Heart left ventricle (tissue), 13 donors: ENCODE results near the gene IL2RA.

Experiments
- POLR2A ChIP-seq, 2 donors: fragments of 450-650 bp; IDR thresholded peaks; one replicate each; pipeline ENCODE4 v1.6.1; 2017; ENCODE audit warnings: antibody characterized with exemption in 2 of 2, mild to moderate bottlenecking in 2 of 2, moderate library complexity in 2 of 2
- TF ChIP-seq, protein P1 (sequence below), 12 donors: fragments of 200-600 bp; sonication (generic) in 4 of 12; IDR thresholded peaks; one replicate each; pipeline versions ENCODE4 v1.5.0 to v1.8.0; 2018 to 2022; ENCODE audit warnings: antibody characterized with exemption in 12 of 12, mild to moderate bottlenecking in 5 of 12
- donor health status: ischemic (EF 13 %, LVEDD 7.1; RV severe dilation, severe dysfunction).
- donor health status: DM: no; HTN: yes; CAD: no.
- donor health status: DM: no; HTN: no; CAD: no.
- donor health status: ischemic (EF 25% LVEDD 6.9; RV normal size, moderate dysfunction).
- donor health status: ischemic (EF 25% LVEDD 5.7; RV mildly dilated, moderate dysfunction).
- donor health status: ischemic (EF 35%, LVEDD 5.7; RV mildly dilated, moderate dysfunction).
- donor health status: nonischemic (EF 11% LVEDD 7.7; RV severe dilation, severe dysfunction).
- donor health status: DM: yes; HTN: yes; CAD: no.
- donor health status: PGD.
- donor health status: ischemic (EF 29% LVEDD 5.4; RV normal size, mild dysfunction).
- donor health status: nonischemic (EF 23%, LVEDD 6.1; RV moderate dilation, normal function).

GRCh38 chr10:6006991-6007390, 55.2 kb downstream of the IL2RA start:
- no peak for TF ChIP-seq POLR2A (IDR thresholded peaks at IDR 0.05)
- TF ChIP-seq, protein P1, sequence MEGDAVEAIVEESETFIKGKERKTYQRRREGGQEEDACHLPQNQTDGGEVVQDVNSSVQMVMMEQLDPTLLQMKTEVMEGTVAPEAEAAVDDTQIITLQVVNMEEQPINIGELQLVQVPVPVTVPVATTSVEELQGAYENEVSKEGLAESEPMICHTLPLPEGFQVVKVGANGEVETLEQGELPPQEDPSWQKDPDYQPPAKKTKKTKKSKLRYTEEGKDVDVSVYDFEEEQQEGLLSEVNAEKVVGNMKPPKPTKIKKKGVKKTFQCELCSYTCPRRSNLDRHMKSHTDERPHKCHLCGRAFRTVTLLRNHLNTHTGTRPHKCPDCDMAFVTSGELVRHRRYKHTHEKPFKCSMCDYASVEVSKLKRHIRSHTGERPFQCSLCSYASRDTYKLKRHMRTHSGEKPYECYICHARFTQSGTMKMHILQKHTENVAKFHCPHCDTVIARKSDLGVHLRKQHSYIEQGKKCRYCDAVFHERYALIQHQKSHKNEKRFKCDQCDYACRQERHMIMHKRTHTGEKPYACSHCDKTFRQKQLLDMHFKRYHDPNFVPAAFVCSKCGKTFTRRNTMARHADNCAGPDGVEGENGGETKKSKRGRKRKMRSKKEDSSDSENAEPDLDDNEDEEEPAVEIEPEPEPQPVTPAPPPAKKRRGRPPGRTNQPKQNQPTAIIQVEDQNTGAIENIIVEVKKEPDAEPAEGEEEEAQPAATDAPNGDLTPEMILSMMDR (IDR thresholded peaks at IDR 0.05): no peak
